ENCODE data around the gene TTPAL.

DNA sequence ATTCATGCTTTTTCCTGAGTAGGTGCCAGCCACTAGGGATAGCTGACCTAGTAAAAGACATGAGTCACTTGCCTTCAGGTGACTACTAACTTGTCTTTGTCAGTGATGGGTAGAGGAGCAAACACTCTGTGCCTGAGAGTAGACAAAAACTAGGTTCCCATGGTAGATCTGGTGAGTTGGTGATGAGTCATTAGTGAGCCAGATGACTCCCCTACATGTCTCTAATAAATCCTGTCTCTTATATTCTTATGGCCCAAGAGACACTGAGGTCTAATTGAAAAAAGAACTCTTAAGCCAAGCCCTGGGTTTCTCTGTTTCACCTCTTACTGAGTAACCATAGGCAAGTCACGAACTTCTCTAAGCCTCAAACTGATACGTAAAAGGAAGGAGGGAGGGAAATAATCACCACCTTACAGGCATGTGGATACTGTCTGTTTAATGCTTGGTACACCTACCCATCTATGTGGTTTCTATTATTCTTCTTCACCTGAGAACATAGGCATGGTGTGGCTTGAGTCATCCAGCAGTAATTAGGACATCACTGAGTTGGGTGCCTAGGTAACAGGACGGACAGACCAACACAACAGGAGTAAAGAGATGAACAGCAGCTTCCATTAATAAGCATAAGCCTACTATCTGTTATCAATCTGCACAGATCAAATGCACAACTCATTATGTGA, 20.3 kb downstream of the TTPAL start:
- TF ChIP-seq EP300 (IDR thresholded peaks at IDR 0.05) (no peak), CTCF (IDR thresholded peaks at IDR 0.05) (no peak), POLR2AphosphoS5 (IDR thresholded peaks at IDR 0.05) (no peak), POLR2A (IDR thresholded peaks at IDR 0.05) (no peak)
